ENCODE measurements around the gene E2F4. TPM values are rescaled to one million over a fixed set of nuclear protein-coding genes. Genes with fewer than 3 reads are reported as not detected.

Gene E2F4
- total and polyA plus RNA-seq, 7 donors, result 40.0 to 85.9 (median 69.8) TPM

GRCh38 chr16:67154578-67155294 is 37.2 kb upstream of the E2F4 start:
- H3K27me3 ChIP-seq, result peaks cover 0 to 26% (median 20%) of the 10 kb centered on the region in 3 donors
- intact Hi-C loops (cut with DNase I), result loop anchor here (1.0 to 10.0 kb wide), 4 partner anchors 31 to 260 kb away; no protein-coding TSS in a partner anchor
- no peaks in the 10 kb centered on the region for H3K36me3 ChIP-seq
- no peak for DNase-seq
- H3K4me3 ChIP-seq, result peak overlapping the region in 1 of 4 donors; percentile 20
- WGBS, 2 donors, result 40 to 55% methylated on average over 61 of the region's 61 CpGs
- TF ChIP-seq POLR2A (IDR thresholded peaks at IDR 0.05), result no peak
- TF ChIP-seq POLR2AphosphoS5 (IDR thresholded peaks at IDR 0.05), result no peak
- TF ChIP-seq EP300 (IDR thresholded peaks at IDR 0.05), result no peak
- H3K4me1 ChIP-seq, result peaks cover 0 to 48% (median 42%) of the 10 kb centered on the region in 4 donors
- H3K27ac ChIP-seq, result no peak overlapping the region
- H3K9me3 ChIP-seq, result no peaks in the 10 kb centered on the region

GRCh38 chr16:67155295-67156142 is 36.4 kb upstream of the E2F4 start:
- Histone ChIP-seq H3K4me1 (peaks cover 0 to 45% (median 41%) of the 10 kb centered on the region in 4 donors), H3K27me3 (peaks cover 0 to 18% (median 12%) of the 10 kb centered on the region in 3 donors), H3K9me3 (no peaks in the 10 kb centered on the region), H3K27ac (no peak overlapping the region), H3K4me3 (peak overlapping the region in 1 of 4 donors; percentile 20), H3K36me3 (no peaks in the 10 kb centered on the region)
- WGBS, 2 donors, result 7 to 14% methylated on average over 74 of the region's 74 CpGs
- no peak for TF ChIP-seq POLR2AphosphoS5 (IDR thresholded peaks at IDR 0.05)
- TF ChIP-seq POLR2A (IDR thresholded peaks at IDR 0.05), result no peak
- TF ChIP-seq CTCF (IDR thresholded peaks at IDR 0.05), result peak; percentile 36 to 97 (median 74)
- TF ChIP-seq EP300 (IDR thresholded peaks at IDR 0.05), result no peak
- peak; percentile 85 for DNase-seq
- intact Hi-C loops (cut with DNase I), result loop anchor here (1.0 to 10.0 kb wide), 4 partner anchors 30 to 261 kb away; no protein-coding TSS in a partner anchor

- peaks cover 0 to 22% (median 9%) of the 10 kb centered on the region in 3 donors for H3K27me3 ChIP-seq
- peak; percentile 62 for DNase-seq
- intact Hi-C loops (cut with DNase I), result loop anchor here (5.0 to 10.0 kb wide), 2 partner anchors 44 to 261 kb away; no protein-coding TSS in a partner anchor
- TF ChIP-seq POLR2AphosphoS5 (IDR thresholded peaks at IDR 0.05), result no peak
- no peak for TF ChIP-seq EP300 (IDR thresholded peaks at IDR 0.05)
- no peak for TF ChIP-seq CTCF (IDR thresholded peaks at IDR 0.05)
- TF ChIP-seq POLR2A (IDR thresholded peaks at IDR 0.05), result no peak
- no peaks in the 10 kb centered on the region for H3K36me3 ChIP-seq
- H3K9me3 ChIP-seq, result no peaks in the 10 kb centered on the region
- no peak overlapping the region for H3K27ac ChIP-seq
- no peak overlapping the region for H3K4me3 ChIP-seq
- peaks cover 0 to 45% (median 40%) of the 10 kb centered on the region in 4 donors for H3K4me1 ChIP-seq
- WGBS, 2 donors, result 44 to 68% methylated on average over 15 of the region's 15 CpGs
Observed at GRCh38 chr16:67156143-67156844, 35.7 kb upstream of the E2F4 start.

- H3K27ac ChIP-seq, result no peak overlapping the region
- intact Hi-C loops (cut with DNase I), result loop anchor here (5.0 to 10.0 kb wide), 2 partner anchors 45 to 262 kb away; no protein-coding TSS in a partner anchor
- peaks cover 0 to 50% (median 46%) of the 10 kb centered on the region in 4 donors for H3K4me1 ChIP-seq
- H3K9me3 ChIP-seq, result no peaks in the 10 kb centered on the region
- no peaks in the 10 kb centered on the region for H3K36me3 ChIP-seq
- no peak overlapping the region for H3K4me3 ChIP-seq
- WGBS, 2 donors, result 80 to 84% methylated on average over 7 of the region's 7 CpGs
- TF ChIP-seq EP300 (IDR thresholded peaks at IDR 0.05) (no peak), POLR2AphosphoS5 (IDR thresholded peaks at IDR 0.05) (no peak), POLR2A (IDR thresholded peaks at IDR 0.05) (no peak), CTCF (IDR thresholded peaks at IDR 0.05) (no peak)
- peak; percentile 17 for DNase-seq
- H3K27me3 ChIP-seq, result peaks cover 0 to 31% (median 17%) of the 10 kb centered on the region in 3 donors
Observed at GRCh38 chr16:67157106-67157748, 34.7 kb upstream of the E2F4 start.
